Left forelimb (tissue), 1 donor: Measurements from ENCODE around the gene PLCB3.
A peak's percentile ranks its signal among the peaks of the same experiment; 100 is the strongest.
"Not testable (repeated sequence)": the region's sequence is repeated elsewhere in the genome, so short reads cannot be mapped to it uniquely, and the experiment has no call there.

ENCODE experiments used
- DNase-seq: peaks from one replicate; pipeline ENCODE4 v3.0.0-alpha.2; 2018; ENCODE audit warnings: low spot score

The PLCB3 gene

GRCh38 chr11:64304316-64305072 lies 53.2 kb downstream of the PLCB3 start:
- DNase-seq = peak; percentile 90

DNA sequence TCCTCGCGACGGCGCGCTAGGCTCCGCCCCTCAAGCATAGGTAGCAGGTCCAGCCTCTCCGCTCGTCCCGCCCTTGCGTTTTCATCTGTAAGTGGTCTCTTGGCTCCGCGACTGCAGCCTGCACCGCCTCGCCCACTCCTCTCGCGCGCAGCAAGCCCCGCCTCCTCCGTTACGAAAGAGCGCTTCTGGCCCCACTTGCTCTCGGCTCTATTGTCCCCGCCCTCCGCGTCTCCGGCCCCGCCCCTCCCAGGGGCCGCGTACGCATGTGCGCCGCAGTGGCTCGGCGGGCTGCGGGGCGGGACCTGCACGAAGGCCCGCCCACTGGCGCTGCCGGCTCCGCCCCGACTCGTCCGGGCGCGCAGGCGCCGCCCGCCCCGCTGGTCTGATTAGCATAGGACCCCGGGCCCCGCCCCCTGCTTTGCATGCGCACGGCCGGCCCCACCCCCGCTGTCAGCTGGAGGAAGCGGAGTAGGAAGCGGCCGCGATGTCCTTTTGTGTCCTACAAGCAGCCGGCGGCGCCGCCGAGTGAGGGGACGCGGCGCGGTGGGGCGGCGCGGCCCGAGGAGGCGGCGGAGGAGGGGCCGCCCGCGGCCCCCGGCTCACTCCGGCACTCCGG lies 53.9 kb downstream of the PLCB3 start, which contains the start of gene ESRRA:
Gene ESRRA (plus strand): TSS at position 450 of the 616 bp plus-strand sequence. CDS start 1,656 bp downstream, outside the sequence.
- DNase-seq = peak; percentile 100

- peak; percentile 78 for DNase-seq
Observed at GRCh38 chr11:64305691-64306562, 54.6 kb downstream of the PLCB3 start.

GRCh38 chr11:64306563-64306875 lies 55.2 kb downstream of the PLCB3 start:
- DNase-seq = no peak

GRCh38 chr11:64306876-64307622 lies 55.7 kb downstream of the PLCB3 start:
- DNase-seq = no peak

GRCh38 chr11:64307795-64308194 lies 56.5 kb downstream of the PLCB3 start:
- not testable (repeated sequence) for DNase-seq

- no peak for DNase-seq
Observed at GRCh38 chr11:64312947-64313346, 61.6 kb downstream of the PLCB3 start.

DNA sequence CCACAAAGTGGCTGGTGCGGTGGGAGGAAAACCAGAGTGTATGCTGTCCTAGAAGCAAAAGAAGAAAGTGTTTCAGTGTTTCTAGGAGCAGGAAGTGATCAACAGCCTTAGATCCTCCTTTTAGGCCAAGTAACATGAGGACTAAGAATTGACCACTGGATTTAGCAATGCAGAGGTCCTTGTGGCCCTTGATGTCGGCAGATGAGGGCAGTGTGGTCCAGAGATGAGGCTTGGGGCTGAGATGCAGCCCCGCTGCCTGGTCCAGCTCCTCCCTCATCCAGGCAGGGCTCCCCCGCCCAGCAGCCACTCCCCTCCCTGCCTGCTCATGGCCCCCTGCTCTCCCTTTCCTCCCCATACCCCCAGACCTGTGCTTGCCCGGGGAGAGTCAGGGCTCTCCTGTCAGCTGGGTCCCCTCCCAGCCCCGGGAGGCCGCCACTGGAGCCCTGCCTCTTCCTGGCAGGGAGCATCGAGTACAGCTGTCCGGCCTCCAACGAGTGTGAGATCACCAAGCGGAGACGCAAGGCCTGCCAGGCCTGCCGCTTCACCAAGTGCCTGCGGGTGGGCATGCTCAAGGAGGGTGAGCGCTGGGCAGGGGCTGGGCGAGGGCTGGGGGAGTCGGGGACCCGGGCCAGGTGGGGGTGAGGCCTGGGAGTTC lies 62.3 kb downstream of the PLCB3 start:
- no peak for DNase-seq

DNA sequence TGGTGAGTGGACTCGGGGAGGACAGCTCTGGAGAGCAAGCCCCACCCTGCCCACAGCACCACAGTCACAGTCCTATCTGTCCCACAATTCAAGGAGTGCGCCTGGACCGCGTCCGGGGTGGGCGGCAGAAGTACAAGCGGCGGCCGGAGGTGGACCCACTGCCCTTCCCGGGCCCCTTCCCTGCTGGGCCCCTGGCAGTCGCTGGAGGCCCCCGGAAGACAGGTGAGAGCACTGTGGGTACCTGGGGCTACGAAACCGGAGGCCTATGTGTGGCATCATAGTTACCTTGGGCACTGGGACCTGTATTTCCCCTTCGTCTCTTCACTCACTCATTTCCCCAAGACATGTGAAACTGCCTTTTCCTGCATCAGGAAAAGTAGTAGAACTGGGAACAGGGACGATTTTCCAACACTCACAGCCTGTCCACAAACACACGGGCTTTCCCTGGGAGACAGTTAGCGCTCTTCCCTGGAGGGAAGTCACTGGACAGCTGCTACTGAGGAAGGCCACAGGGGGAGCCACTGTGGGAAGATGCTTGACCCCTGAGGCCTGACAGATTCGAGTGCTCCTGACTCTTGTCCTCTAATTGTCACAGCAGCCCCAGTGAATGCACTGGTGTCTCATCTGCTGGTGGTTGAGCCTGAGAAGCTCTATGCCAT lies 62.9 kb downstream of the PLCB3 start:
- no peak for DNase-seq

DNA sequence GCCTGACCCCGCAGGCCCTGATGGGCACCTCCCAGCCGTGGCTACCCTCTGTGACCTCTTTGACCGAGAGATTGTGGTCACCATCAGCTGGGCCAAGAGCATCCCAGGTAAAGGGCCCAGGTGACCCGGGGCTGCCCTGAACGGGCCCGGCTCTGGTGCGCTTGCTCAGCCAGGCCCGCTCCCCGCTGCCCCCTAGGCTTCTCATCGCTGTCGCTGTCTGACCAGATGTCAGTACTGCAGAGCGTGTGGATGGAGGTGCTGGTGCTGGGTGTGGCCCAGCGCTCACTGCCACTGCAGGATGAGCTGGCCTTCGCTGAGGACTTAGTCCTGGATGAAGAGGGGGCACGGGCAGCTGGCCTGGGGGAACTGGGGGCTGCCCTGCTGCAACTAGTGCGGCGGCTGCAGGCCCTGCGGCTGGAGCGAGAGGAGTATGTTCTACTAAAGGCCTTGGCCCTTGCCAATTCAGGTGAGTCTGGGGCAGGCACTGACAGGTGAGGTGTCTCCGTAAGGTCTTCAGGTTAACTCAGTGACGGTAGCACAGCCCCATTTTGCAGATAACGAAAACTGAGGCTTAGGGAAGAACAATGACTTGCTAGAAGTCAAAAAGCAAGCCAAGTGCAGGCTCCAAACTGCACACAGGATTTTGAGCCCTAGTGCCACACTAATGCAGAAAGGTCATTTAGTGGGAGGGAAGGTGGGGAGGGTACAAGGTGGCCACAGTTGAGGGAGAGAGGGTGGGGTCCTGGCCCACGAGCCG lies 63.7 kb downstream of the PLCB3 start:
- DNase-seq = no peak

GRCh38 chr11:64315667-64316526 lies 64.6 kb downstream of the PLCB3 start:
- DNase-seq = not testable (repeated sequence)

GRCh38 chr11:64316672-64317324 lies 65.5 kb downstream of the PLCB3 start:
- no peak for DNase-seq

DNA sequence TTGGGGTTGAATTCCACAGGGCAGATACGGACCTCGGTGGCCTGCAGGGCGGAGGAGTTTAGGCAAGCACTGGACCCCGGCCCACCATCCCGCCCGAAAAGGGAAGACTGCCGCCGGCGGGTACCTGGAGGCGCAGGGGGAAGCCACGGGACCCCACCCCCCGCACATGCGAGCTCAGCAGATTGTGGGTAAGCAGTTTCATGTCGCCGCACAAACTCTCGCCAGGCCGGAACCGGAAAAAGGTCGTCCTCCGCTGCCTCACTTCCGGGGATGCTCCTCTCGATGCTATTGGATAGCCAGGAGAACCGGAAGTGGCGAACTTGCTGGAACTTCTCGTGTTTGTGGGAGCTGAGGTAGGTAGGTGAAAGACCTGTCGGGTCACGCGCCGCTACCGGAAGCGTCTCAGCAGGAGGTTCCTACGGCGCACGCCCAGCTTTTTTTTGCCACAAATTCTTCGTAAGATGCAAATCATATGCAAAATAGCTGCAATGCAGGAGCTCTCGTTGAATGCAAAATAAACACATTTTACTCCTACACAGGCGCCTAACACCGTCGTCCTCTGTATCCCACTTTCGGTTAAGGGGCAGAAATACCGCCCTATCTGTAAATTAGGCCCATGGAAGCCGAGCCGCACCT lies 66.1 kb downstream of the PLCB3 start, which contains the start of gene TRMT112:
Gene TRMT112 (minus strand): TSS at position 235 of the 636 bp plus-strand sequence. CDS start 33 bp downstream, at position 202.
- DNase-seq = peak; percentile 96

DNA sequence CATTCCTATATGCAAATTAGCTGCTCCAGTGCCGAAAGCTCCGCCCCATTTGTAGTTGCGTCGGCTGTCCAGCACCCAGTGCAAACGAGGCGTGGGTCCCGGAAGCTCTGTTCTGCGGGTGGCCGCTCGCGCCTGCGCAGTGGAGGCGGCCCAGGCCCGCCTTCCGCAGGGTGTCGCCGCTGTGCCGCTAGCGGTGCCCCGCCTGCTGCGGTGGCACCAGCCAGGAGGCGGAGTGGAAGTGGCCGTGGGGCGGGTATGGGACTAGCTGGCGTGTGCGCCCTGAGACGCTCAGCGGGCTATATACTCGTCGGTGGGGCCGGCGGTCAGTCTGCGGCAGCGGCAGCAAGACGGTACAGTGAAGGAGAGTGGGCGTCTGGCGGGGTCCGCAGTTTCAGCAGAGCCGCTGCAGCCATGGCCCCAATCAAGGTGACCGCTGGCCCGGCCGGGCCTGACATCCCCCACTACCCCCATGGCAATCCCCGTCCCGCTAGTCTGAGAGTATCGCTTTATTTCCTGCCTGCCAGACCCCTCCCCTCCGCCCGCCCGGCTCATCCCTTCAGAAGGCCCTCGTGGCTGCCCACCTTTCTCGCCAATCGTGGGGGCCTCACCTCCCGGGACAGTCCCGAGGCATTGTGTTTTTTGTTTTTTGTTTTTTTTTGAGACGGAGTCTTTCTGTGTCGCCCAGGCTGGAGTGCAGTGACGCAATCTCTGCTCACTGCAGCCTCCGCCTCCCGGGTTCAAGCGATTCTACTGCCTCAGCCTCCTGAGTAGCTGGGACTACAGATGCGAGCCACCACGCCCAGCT lies 66.8 kb downstream of the PLCB3 start, which contains the start of gene PRDX5:
Gene PRDX5 (plus strand): TSS at position 161 of the 805 bp plus-strand sequence. CDS start 95 bp downstream, at position 256.
- DNase-seq = peak; percentile 95
